GM18505 (cell line): ENCODE results near the gene EBF4.

Experiments
- ATAC-seq: cut with Tn5 transposase; IDR thresholded peaks from one replicate; pipeline ENCODE4 v1.9.1; 2021; ENCODE audit not compliant: unreplicated experiment
- POLR2A ChIP-seq: IDR thresholded peaks from 4 replicates; pipeline ENCODE4 v1.6.1; 2011; ENCODE audit warnings: borderline replicate concordance; ENCODE audit not compliant: insufficient read depth, insufficient read length; ENCODE audit errors: extremely low read depth

EBF4 gene

GRCh38 chr20:2699775-2700413 lies 7.3 kb downstream of the EBF4 start:
- TF ChIP-seq POLR2A, result no peak
- ATAC-seq, result no peak

- ATAC-seq, result no peak
- no peak for TF ChIP-seq POLR2A
Measured at GRCh38 chr20:2700913-2701620, 8.5 kb downstream of the EBF4 start.

- ATAC-seq, result no peak
- no peak for TF ChIP-seq POLR2A
Measured at GRCh38 chr20:2701671-2702081, 9.1 kb downstream of the EBF4 start.

GRCh38 chr20:2703716-2704475 lies 11.3 kb downstream of the EBF4 start:
- ATAC-seq, result no peak
- TF ChIP-seq POLR2A, result no peak

GRCh38 chr20:2705931-2706645 lies 13.5 kb downstream of the EBF4 start:
- ATAC-seq, result no peak
- no peak for TF ChIP-seq POLR2A

GRCh38 chr20:2706688-2707352 lies 14.2 kb downstream of the EBF4 start:
- no peak for ATAC-seq
- no peak for TF ChIP-seq POLR2A

- TF ChIP-seq POLR2A, result no peak
- no peak for ATAC-seq
Measured at GRCh38 chr20:2707353-2708072, 14.9 kb downstream of the EBF4 start.

GRCh38 chr20:2708073-2708415 lies 15.5 kb downstream of the EBF4 start:
- TF ChIP-seq POLR2A, result no peak
- ATAC-seq, result no peak

GRCh38 chr20:2708665-2709064 lies 16.1 kb downstream of the EBF4 start:
- TF ChIP-seq POLR2A, result no peak
- ATAC-seq, result no peak

- no peak for TF ChIP-seq POLR2A
- ATAC-seq, result no peak
Measured at GRCh38 chr20:2709205-2709981, 16.8 kb downstream of the EBF4 start.

GRCh38 chr20:2713285-2713684 lies 20.7 kb downstream of the EBF4 start:
- no peak for TF ChIP-seq POLR2A
- no peak for ATAC-seq

- no peak for TF ChIP-seq POLR2A
- ATAC-seq, result no peak
Measured at GRCh38 chr20:2729251-2729713, 36.7 kb downstream of the EBF4 start.

- no peak for ATAC-seq
- no peak for TF ChIP-seq POLR2A
Measured at GRCh38 chr20:2729791-2730190, 37.2 kb downstream of the EBF4 start.
